Breast epithelium (tissue), 3 donors: ENCODE measurements around the gene FANCG.

ENCODE experiments used
- CTCF ChIP-seq, 3 donors: fragments of 450-650 bp; IDR thresholded peaks; one replicate each; pipeline ENCODE4 v1.5.1; 2016 to 2017; ENCODE audit warnings: antibody characterized with exemption in 3 of 3, mild to moderate bottlenecking in 3 of 3, moderate library complexity in 3 of 3
- POLR2A ChIP-seq: fragments of 450-650 bp; IDR thresholded peaks from one replicate; pipeline ENCODE4 v1.6.1; 2016; ENCODE audit warnings: antibody characterized with exemption, mild to moderate bottlenecking, moderate library complexity
- POLR2AphosphoS5 ChIP-seq, 3 donors: sonication (generic); formaldehyde crosslinking; IDR thresholded peaks; one replicate each; pipeline ENCODE4 v1.6.1; 2017; ENCODE audit warnings: antibody characterized with exemption in 3 of 3

- TF ChIP-seq CTCF (IDR thresholded peaks at IDR 0.05) = no peak
- no peak for TF ChIP-seq POLR2AphosphoS5 (IDR thresholded peaks at IDR 0.05)
- no peak for TF ChIP-seq POLR2A
Observed at GRCh38 chr9:35070823-35071813, 8.6 kb downstream of the FANCG start.
